Right lobe of liver (tissue), 6 donors: ENCODE measurements around the gene SLC12A9. TPM values are rescaled to one million over a fixed set of nuclear protein-coding genes. Genes with fewer than 3 reads are reported as not detected.
A peak's percentile ranks its signal among the peaks of the same experiment; 100 is the strongest.

Source experiments
- ATAC-seq, 4 donors: fragments of 200-7000 bp; cut with Tn5 transposase; one replicate each; pipeline ENCODE4 v1.9.1; 2020; ENCODE audit warnings: mild to moderate bottlenecking in 4 of 4, moderate library complexity in 4 of 4
- DNase-seq, 3 donors: peaks; one replicate each; pipeline ENCODE4 v3.0.0-alpha.2; 2020
- H3K27ac ChIP-seq, 3 donors: fragments of 200-600 bp; one replicate each; pipeline ENCODE4 v1.8.0; 2022
- H3K27me3 ChIP-seq, 2 donors: fragments of 200-600 bp; one replicate each; pipeline ENCODE4 v1.8.0; 2022
- H3K36me3 ChIP-seq, 4 donors: fragments of 200-600 bp; sonication (generic) in 1 of 4; one replicate each; pipeline versions ENCODE4 v1.5.1 to v1.8.0; 2017 to 2022; ENCODE audit warnings: control low read depth in 1 of 4
- H3K4me1 ChIP-seq, 4 donors: fragments of 200-600 bp; sonication (generic) in 1 of 4; one replicate each; pipeline versions ENCODE4 v1.5.1 to v1.8.0; 2017 to 2022; ENCODE audit warnings: control low read depth in 1 of 4
- H3K4me3 ChIP-seq, 3 donors: fragments of 200-600 bp; one replicate each; pipeline ENCODE4 v1.8.0; 2022
- H3K9me3 ChIP-seq, 4 donors: fragments of 200-600 bp; sonication (generic) in 1 of 4; one replicate each; pipeline versions ENCODE4 v1.5.1 to v1.8.0; 2017 to 2022; ENCODE audit warnings: control low read depth in 1 of 4
- CTCF ChIP-seq, 4 donors: fragments of 200-600 bp in 3 of 4; fragments of 450-650 bp in 1 of 4; IDR thresholded peaks; one replicate each; pipeline versions ENCODE4 v1.5.1 to v1.8.0; 2016 to 2022; ENCODE audit warnings: antibody characterized with exemption in 4 of 4, mild to moderate bottlenecking in 2 of 4
- POLR2A ChIP-seq: fragments of 450-650 bp; IDR thresholded peaks from one replicate; pipeline ENCODE4 v1.6.1; 2017; ENCODE audit warnings: antibody characterized with exemption, mild to moderate bottlenecking
- WGBS: methylation state at CpG from one replicate; pipeline ENCODE4 v1.1.6; 2018; ENCODE audit warnings: low coverage, low lambda C conversion rate; ENCODE audit not compliant: insufficient coverage; ENCODE audit errors: missing lambda C conversion rate; 5-methylcytosine and 5-hydroxymethylcytosine counted together
- intact Hi-C, 2 donors: fragments of 100-400 bp; cut with DNase I; formaldehyde crosslinking; loops; one replicate each; pipeline versions ENCODE4 v1.11.2 to v1.14.1; 2022
- total RNA-seq, 6 experiments: library from RNA; depleted of rRNA in 2 of 6; stranded (reverse); fragments of >200 nt in 2 of 6; fragmentation: NEBNext Ultra II Directional in 3 of 6; extraction: Animal tissue kit (Norgen Biotek cat#: 25700) in 3 of 6; gene quantifications; one replicate each; pipeline versions ENCODE4 v1.1.0 to v1.2.4, GENCODE V29; 2016 to 2023
- donor health status: DM: no; HTN: yes; CAD: no.
- donor health status: DM: no; HTN: no; CAD: no.
- donor health status: DM: no; HTN: no; CAD: no.
- donor health status: DM: no; HTN: yes; CAD: no.
- donor health status: DM: no; HTN: yes; CAD: no.

The SLC12A9 gene
- total RNA-seq, 6 experiments from 2014 or later = 7.1 to 10.6 (median 9.2) TPM

- Histone ChIP-seq H3K4me1 (peaks cover 0 to 28% (median 9%) of the 10 kb centered on the region in 4 donors), H3K27me3 (no peaks in the 10 kb centered on the region), H3K36me3 (peaks cover 0 to 11% (median 4%) of the 10 kb centered on the region in 4 donors), H3K9me3 (no peaks in the 10 kb centered on the region), H3K4me3 (no peak overlapping the region), H3K27ac (peak overlapping the region; percentile 95 to 99 (median 96))
- TF ChIP-seq POLR2A (no peak), CTCF (IDR thresholded peaks at IDR 0.05) (no peak)
- intact Hi-C loops = no loop called here
- ATAC-seq = no peak
- 25% methylated on average over 14 of the region's 46 CpGs for WGBS
- peak in 1 of 3 donors; percentile 75 for DNase-seq
Observed at GRCh38 chr7:100865938-100866728, 13.6 kb downstream of the SLC12A9 start.

GRCh38 chr7:100866729-100867039 is 14.2 kb downstream of the SLC12A9 start:
- Histone ChIP-seq H3K27me3 (no peaks in the 10 kb centered on the region), H3K4me3 (peak overlapping the region; percentile 87 to 99 (median 94)), H3K4me1 (peaks cover 0 to 28% (median 9%) of the 10 kb centered on the region in 4 donors), H3K27ac (peak overlapping the region; percentile 95 to 99 (median 96)), H3K9me3 (no peaks in the 10 kb centered on the region), H3K36me3 (peaks cover 0 to 16% (median 7%) of the 10 kb centered on the region in 4 donors)
- no CpG with 5 or more reads among the region's 5 CpGs for whole genome bisulfite sequencing
- no peak for ATAC-seq
- no peak for TF ChIP-seq CTCF (IDR thresholded peaks at IDR 0.05)
- TF ChIP-seq POLR2A = no peak
- no peak for DNase-seq
- intact Hi-C loops = no loop called here

- Histone ChIP-seq H3K27me3 (no peaks in the 10 kb centered on the region), H3K4me1 (peaks cover 0 to 28% (median 9%) of the 10 kb centered on the region in 4 donors), H3K27ac (peak within 1 kb of the TSS; percentile 95 to 99 (median 96)), H3K9me3 (no peaks in the 10 kb centered on the region), H3K36me3 (peaks cover 0 to 21% (median 9%) of the 10 kb centered on the region in 4 donors), H3K4me3 (peak within 1 kb of the TSS; percentile 87 to 99 (median 94))
- intact Hi-C loops = no loop called here
- TF ChIP-seq CTCF (IDR thresholded peaks at IDR 0.05) (no peak), POLR2A (peak; percentile 41)
- ATAC-seq = peak; percentile 50 to 64 (median 55)
- DNase-seq = peak; percentile 82 to 86 (median 84)
- WGBS = under 1% methylated on average over 15 of the region's 42 CpGs
Observed at GRCh38 chr7:100867040-100867775, 14.7 kb downstream of the SLC12A9 start, which contains the start of gene TRIP6. TRIP6 (plus strand) TSS chr7:100867387; CDS start chr7:100867498, 111 bp downstream.

GRCh38 chr7:100867776-100868485 is 15.4 kb downstream of the SLC12A9 start:
- Histone ChIP-seq H3K4me1 (peaks cover 0 to 27% (median 9%) of the 10 kb centered on the region in 4 donors), H3K27me3 (no peaks in the 10 kb centered on the region), H3K27ac (peak overlapping the region; percentile 95 to 99 (median 96)), H3K9me3 (no peaks in the 10 kb centered on the region), H3K36me3 (peaks cover 0 to 29% (median 13%) of the 10 kb centered on the region in 4 donors), H3K4me3 (peak overlapping the region; percentile 87 to 99 (median 94))
- ATAC-seq = peak; percentile 45 to 70 (median 58)
- DNase-seq = peak; percentile 62 to 80 (median 78)
- 2% methylated on average over 9 of the region's 27 CpGs for WGBS
- intact Hi-C loops = no loop called here
- TF ChIP-seq CTCF (IDR thresholded peaks at IDR 0.05) (no peak), POLR2A (peak; percentile 42)
